DOHH2 (cell line): ENCODE results near the gene TMEM259.

Experiments
- H3F3A ChIP-seq: fragments of 200-600 bp; sonication (generic), shearing (Covaris generic); 2 replicates; pipeline ENCODE4 v1.6.0; 2016; ENCODE audit warnings: antibody characterized with exemption, mild to moderate bottlenecking; ENCODE audit not compliant: control insufficient read depth, insufficient read depth
- H3K27ac ChIP-seq: fragments of 200-600 bp; sonication (generic); 2 replicates; pipeline ENCODE4 v1.5.1; 2014; ENCODE audit warnings: low read depth, mild to moderate bottlenecking, low read length, moderate library complexity
- H3K27me3 ChIP-seq: fragments of 200-600 bp; sonication (generic); 2 replicates; pipeline ENCODE4 v1.6.1; 2014; ENCODE audit warnings: mild to moderate bottlenecking, low read length, mixed read lengths; ENCODE audit not compliant: control insufficient read depth
- H3K36me3 ChIP-seq: fragments of 200-600 bp; sonication (generic); 2 replicates; pipeline ENCODE4 v1.6.1; 2014; ENCODE audit warnings: mild to moderate bottlenecking, low read length, moderate library complexity, mixed read lengths; ENCODE audit not compliant: control insufficient read depth
- H3K4me1 ChIP-seq: fragments of 200-600 bp; sonication (generic); 2 replicates; pipeline ENCODE4 v1.6.1; 2014; ENCODE audit warnings: mild to moderate bottlenecking, low read length, mixed read lengths; ENCODE audit not compliant: control insufficient read depth
- H3K4me2 ChIP-seq: fragments of 200-600 bp; sonication (generic); 2 replicates; pipeline ENCODE4 v1.6.0; 2014; ENCODE audit warnings: mild to moderate bottlenecking, low read length, moderate library complexity
- H3K4me3 ChIP-seq: fragments of 200-600 bp; sonication (generic); 2 replicates; pipeline ENCODE4 v1.5.1; 2014; ENCODE audit warnings: mild to moderate bottlenecking, low read length, mixed read lengths
- H3K79me2 ChIP-seq: fragments of 200-600 bp; sonication (generic); 2 replicates; pipeline ENCODE4 v1.6.1; 2014; ENCODE audit warnings: mild to moderate bottlenecking, low read length, mixed read lengths; ENCODE audit not compliant: control insufficient read depth
- H3K9me2 ChIP-seq: fragments of 200-600 bp; sonication (generic); replicated peaks from 2 replicates; pipeline ENCODE4 v1.6.1; 2014; ENCODE audit warnings: mild to moderate bottlenecking, low read length, mixed read lengths; ENCODE audit not compliant: control insufficient read depth
- H3K9me3 ChIP-seq: fragments of 200-600 bp; sonication (generic); 2 replicates; pipeline ENCODE4 v1.6.1; 2014; ENCODE audit warnings: antibody characterized with exemption, low read length, mixed read lengths; ENCODE audit not compliant: control insufficient read depth, insufficient read depth
- H4K20me1 ChIP-seq: fragments of 200-600 bp; sonication (generic); 2 replicates; pipeline ENCODE4 v1.6.0; 2014; ENCODE audit warnings: low read depth, mild to moderate bottlenecking, antibody characterized with exemption, low read length, moderate library complexity; ENCODE audit not compliant: control insufficient read depth, insufficient read depth
- EZH2phosphoT487 ChIP-seq: fragments of 200-600 bp; sonication (generic); IDR thresholded peaks from 2 replicates; pipeline ENCODE4 v1.6.1; 2017; ENCODE audit warnings: borderline replicate concordance, mild to moderate bottlenecking, antibody characterized with exemption, low read length, moderate library complexity, mixed read lengths
- TF ChIP-seq, protein P1 (sequence below): fragments of 200-600 bp; sonication (generic); IDR thresholded peaks from one replicate; pipeline ENCODE4 v1.5.1; 2014; ENCODE audit warnings: antibody characterized with exemption, mild to moderate bottlenecking, low read depth, low read length; ENCODE audit not compliant: poor library complexity, severe bottlenecking

TMEM259 gene

DNA sequence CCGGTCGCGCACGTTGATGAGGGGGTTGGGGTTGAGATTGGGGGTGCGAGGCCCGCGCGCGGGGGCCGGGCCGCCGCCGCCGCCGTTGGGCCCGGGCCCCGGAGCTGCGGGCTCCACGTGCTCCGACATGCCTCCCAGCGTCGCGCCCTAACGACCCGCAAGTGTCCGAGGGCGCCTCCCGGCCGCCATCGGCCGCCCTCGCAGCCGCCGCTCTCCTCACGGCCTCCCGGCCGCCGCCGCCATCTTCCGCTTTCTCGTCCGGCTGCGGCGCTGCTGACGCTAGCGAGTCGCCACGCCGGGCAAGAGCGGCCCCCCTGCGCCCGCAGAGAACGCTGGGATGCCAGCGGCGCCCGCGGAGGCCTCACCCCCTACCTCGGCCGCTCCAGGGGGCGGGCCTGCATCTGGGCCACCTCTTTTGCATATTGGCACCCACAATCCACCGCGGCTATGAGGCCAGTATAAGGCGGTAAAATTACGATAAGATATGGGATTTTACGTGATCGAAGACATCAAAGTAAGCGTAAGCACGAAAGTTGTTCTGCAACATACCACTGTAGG is at the start of gene TMEM259:
TMEM259 (minus strand) TSS at position 256 of the 558 bp plus-strand sequence; CDS start at position 129, 127 bp downstream.
- Histone ChIP-seq H3K79me2 (peaks cover 50% of the 10 kb centered on the region), H3K4me1 (peaks cover 61% of the 10 kb centered on the region)
- TF ChIP-seq, protein P1, sequence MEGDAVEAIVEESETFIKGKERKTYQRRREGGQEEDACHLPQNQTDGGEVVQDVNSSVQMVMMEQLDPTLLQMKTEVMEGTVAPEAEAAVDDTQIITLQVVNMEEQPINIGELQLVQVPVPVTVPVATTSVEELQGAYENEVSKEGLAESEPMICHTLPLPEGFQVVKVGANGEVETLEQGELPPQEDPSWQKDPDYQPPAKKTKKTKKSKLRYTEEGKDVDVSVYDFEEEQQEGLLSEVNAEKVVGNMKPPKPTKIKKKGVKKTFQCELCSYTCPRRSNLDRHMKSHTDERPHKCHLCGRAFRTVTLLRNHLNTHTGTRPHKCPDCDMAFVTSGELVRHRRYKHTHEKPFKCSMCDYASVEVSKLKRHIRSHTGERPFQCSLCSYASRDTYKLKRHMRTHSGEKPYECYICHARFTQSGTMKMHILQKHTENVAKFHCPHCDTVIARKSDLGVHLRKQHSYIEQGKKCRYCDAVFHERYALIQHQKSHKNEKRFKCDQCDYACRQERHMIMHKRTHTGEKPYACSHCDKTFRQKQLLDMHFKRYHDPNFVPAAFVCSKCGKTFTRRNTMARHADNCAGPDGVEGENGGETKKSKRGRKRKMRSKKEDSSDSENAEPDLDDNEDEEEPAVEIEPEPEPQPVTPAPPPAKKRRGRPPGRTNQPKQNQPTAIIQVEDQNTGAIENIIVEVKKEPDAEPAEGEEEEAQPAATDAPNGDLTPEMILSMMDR = no peak
- no peak for TF ChIP-seq EZH2phosphoT487

DNA sequence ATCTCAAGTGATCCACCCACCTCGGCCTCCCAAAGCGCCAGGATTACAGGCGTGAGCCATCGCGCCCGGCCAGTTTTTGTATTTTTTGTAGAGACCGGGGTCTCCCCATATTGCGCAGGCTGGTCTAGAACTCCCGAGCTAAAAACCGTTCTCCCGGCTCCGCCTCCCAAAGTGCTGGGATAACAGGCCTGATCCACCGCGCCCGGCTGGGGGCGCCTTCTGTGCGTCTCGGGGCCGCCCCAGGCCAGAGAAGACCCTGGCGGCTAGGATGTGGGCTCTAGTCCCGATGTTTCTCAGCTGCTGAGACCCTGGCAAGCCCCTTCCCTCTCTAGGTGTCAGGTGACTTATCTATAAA is 49.6 kb upstream of the TMEM259 start:
- H3K79me2 ChIP-seq = peaks cover 65% of the 10 kb centered on the region

More for the DNA sequence above, at the start of gene TMEM259:
- H3K4me3 ChIP-seq = peak within 1 kb of the TSS; percentile 100
- H3K27me3 ChIP-seq = no peaks in the 10 kb centered on the region
- no peaks in the 10 kb centered on the region for H3K9me2 ChIP-seq
- H3K36me3 ChIP-seq = peaks cover 43% of the 10 kb centered on the region
- peak within 1 kb of the TSS; percentile 74 for H3K27ac ChIP-seq
- no peaks in the 10 kb centered on the region for H3K9me3 ChIP-seq
- H3K4me2 ChIP-seq = peak within 1 kb of the TSS; percentile 99
- H3F3A ChIP-seq = peaks cover 17% of the 10 kb centered on the region
- peaks cover 37% of the 10 kb centered on the region for H4K20me1 ChIP-seq

DNA sequence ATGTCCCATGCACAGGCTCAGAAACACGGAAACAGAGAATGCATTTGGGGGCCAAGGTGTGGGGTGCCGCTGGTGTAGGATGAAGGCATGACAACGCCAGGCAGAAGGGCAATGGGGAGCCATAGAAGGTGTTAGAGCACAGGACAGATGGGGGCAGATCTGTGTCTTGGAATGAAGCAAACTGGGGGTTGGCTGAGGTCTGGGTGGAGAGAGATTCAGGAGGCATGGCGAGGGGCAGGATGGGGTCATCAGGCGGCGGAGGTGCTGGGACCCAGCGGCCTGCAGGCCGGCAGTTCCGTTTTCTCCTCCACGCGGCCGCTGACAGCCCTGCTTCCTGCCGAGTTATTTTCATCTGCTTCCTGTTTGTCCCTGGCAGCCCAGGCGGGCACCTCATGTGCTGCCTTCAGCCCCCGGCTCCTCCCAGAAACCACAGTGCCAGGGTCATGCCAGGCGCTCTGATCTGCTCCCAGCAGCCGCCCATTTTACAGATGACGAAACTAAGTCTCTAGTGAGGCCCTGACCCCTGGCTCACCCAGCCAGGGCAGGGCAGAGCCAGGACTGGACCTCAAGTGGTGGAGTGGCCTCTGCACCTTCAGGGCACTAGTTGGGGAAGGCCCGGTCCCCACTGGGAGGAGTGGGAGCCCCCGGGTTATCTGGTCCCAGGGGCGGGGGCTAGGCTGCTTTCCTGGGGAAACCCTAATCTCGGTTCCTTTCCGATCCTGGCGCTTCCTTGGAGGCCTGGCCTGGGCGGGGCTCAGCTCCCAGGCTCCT is 48.3 kb upstream of the TMEM259 start:
- Histone ChIP-seq H3K79me2 (peaks cover 61% of the 10 kb centered on the region), H3K27me3 (no peaks in the 10 kb centered on the region)
- no peak for TF ChIP-seq EZH2phosphoT487
- TF ChIP-seq, protein P1 = no peak

More for the DNA sequence above, 49.6 kb upstream of the TMEM259 start:
- H3K4me1 ChIP-seq = peaks cover 51% of the 10 kb centered on the region
- no peak overlapping the region for H3K27ac ChIP-seq
- H3K36me3 ChIP-seq = peaks cover 49% of the 10 kb centered on the region
- H3K4me3 ChIP-seq = no peak overlapping the region
- no peak overlapping the region for H3K4me2 ChIP-seq
- no peaks in the 10 kb centered on the region for H4K20me1 ChIP-seq
- H3F3A ChIP-seq = peaks cover 19% of the 10 kb centered on the region
- H3K9me3 ChIP-seq = no peaks in the 10 kb centered on the region
- TF ChIP-seq, protein P1 = no peak
- no peak for TF ChIP-seq EZH2phosphoT487
- H3K9me2 ChIP-seq = no peaks in the 10 kb centered on the region
- no peaks in the 10 kb centered on the region for H3K27me3 ChIP-seq

More for the DNA sequence above, 48.3 kb upstream of the TMEM259 start:
- Histone ChIP-seq H3K9me2 (no peaks in the 10 kb centered on the region), H3K27ac (peak overlapping the region; percentile 91), H3K36me3 (peaks cover 39% of the 10 kb centered on the region), H3K4me3 (peak overlapping the region; percentile 88), H4K20me1 (no peaks in the 10 kb centered on the region), H3F3A (peaks cover 20% of the 10 kb centered on the region), H3K9me3 (no peaks in the 10 kb centered on the region), H3K4me1 (peaks cover 53% of the 10 kb centered on the region), H3K4me2 (peak overlapping the region; percentile 96)
